Activated naive CD4-positive, alpha-beta T cell treated with anti-CD3 and anti-CD28 coated beads, Interleukin-2, amount 50 U/mL, for 72 hours (primary cell): ENCODE data around the gene MPP7. TPM values are rescaled to one million over a fixed set of nuclear protein-coding genes. Genes with fewer than 3 reads are reported as not detected.

Experiments used
- ATAC-seq, 2 donors: fragments of 150-1000 bp; cut with Tn5 transposase; 2 replicates each; pipeline ENCODE4 v1.10.0; 2021; ENCODE audit warnings: mild to moderate bottlenecking in 2 of 2, moderate library complexity in 2 of 2
- DNase-seq, 2 donors: peaks; one replicate each; pipeline ENCODE4 v3.0.0; 2021 to 2022; ENCODE audit warnings: low spot score in 2 of 2
- H3K27ac Mint-ChIP-seq, 2 donors: one replicate each; pipeline ENCODE4 v1.8.0; 2022; ENCODE audit warnings: mild to moderate bottlenecking in 2 of 2, mixed read lengths in 2 of 2
- H3K36me3 Mint-ChIP-seq, 2 donors: one replicate each; pipeline ENCODE4 v1.8.0; 2022; ENCODE audit warnings: mixed read lengths in 2 of 2
- H3K9me3 Mint-ChIP-seq, 2 donors: one replicate each; pipeline ENCODE4 v1.8.0; 2022; ENCODE audit warnings: mixed read lengths in 2 of 2
- total RNA-seq, 2 donors: library from RNA; stranded (reverse); gene quantifications; one replicate each; pipeline ENCODE4 v1.2.3, GENCODE V29; 2022

The MPP7 gene
- total RNA-seq, 2 donors from 2014 or later: 13.2 to 24.4 TPM

DNA sequence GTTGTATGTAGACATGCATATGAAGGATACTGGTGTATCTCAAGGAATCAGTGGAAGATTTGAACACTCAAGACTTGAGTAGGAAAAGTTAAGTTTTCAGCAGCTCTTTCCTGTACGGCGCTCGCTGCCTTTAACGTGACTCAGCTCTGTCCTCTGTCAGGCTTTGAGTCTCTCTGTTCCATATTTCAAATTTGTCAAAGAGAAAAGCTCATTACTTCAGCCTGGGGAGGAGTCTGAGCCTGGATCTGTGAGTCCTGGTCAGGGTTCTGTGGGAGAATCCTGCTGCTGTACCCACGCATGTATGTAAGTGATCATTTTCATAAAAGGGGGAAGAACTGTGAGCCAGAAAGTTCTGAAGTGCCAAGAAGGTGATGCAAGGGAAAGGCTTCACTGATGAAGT is 13.8 kb upstream of the MPP7 start:
- H3K9me3 Mint-ChIP-seq: peaks cover 4 to 11% of the 10 kb centered on the region in 2 donors
- ATAC-seq (no peak), DNase-seq (no peak)
- H3K27ac Mint-ChIP-seq: peak overlapping the region in 1 of 2 donors; percentile 65
- H3K36me3 Mint-ChIP-seq: peaks cover 9% of the 10 kb centered on the region in 2 donors

DNA sequence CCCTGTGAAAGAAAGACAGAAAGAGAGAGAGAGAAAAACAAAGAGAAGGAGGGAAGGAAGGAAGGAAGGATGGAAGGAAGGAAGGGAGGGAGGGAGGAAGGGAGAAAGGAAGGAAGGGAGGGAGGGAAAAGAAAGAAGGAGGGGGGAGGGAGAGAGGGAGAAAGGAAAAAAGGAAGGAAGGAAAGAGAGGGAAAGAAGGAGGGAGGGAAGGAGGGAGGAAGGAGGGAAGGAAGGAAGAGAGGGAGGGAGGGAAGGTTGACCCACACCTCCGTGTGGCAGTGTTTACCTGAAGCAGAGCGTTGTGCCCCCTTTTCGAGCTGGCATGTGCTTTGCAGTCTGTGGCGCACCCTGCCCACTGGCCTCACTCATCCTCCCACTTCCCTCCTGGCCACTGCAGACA is 12.3 kb upstream of the MPP7 start:
- ATAC-seq (no peak), DNase-seq (no peak)
- Mint-ChIP-seq H3K9me3 (peaks cover 4 to 12% of the 10 kb centered on the region in 2 donors), H3K27ac (no peak overlapping the region), H3K36me3 (peaks cover 9% of the 10 kb centered on the region in 2 donors)

DNA sequence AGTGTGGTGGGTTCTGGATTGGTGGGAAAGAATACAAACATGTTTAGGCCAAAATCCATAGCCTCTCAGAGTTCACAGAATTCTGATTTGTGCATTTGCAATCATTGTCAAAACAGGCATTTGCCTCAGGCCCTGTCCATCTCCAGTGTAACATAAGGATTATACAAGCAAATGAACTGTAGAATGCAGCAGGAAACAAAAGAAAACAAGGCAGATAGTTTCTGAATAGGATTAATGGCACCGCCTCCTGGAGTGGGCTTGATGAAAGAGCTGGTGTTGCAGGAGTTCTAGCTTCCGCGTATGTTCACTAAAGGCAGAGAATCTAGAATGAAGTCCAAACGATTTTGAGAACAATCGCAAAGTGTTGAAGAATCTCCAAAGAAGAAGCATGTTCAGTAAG is 11.3 kb upstream of the MPP7 start:
- Mint-ChIP-seq H3K36me3 (peaks cover 9% of the 10 kb centered on the region in 2 donors), H3K9me3 (peaks cover 4 to 12% of the 10 kb centered on the region in 2 donors), H3K27ac (no peak overlapping the region)
- no peak for ATAC-seq
- no peak for DNase-seq

DNA sequence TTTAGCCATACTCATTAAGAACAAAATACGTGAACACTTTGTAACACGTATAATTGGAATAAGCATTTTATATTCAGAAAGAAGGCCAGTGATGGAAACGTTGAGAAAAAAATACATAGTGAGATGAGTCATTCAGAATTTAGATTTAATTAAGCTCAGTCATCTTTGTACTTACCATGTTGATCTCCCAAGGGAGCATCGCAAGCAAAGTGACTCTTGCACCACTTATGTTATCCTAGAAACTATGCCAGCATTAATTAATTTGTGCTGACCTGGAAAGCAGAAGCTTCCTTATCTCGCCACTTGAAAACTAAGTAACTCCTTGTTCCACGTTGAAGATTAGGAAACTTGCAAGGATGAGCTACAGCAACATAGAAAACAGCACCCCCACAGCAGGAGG is 9.7 kb upstream of the MPP7 start:
- DNase-seq (no peak), ATAC-seq (no peak)
- Mint-ChIP-seq H3K36me3 (peaks cover 9% of the 10 kb centered on the region in 2 donors), H3K9me3 (peaks cover 4 to 12% of the 10 kb centered on the region in 2 donors), H3K27ac (no peak overlapping the region)

DNA sequence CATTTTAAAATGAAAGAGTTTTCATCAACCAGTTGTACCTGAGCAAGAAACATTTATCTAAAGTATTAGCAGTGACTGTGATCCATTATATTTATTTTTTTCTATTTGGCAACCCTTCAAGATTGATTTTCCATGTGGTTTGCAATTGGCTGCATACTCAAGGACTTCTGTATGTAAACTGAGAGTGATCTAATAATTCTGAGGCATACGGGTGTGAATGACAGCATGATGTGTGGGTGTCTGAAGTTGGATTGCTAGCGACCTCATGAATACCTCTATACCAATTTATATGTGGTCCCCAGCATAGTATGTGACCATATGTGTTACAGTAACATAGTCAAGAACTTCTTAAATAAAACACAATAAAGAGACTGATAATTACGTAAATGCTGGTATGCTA is 8.2 kb upstream of the MPP7 start:
- peaks cover 4 to 12% of the 10 kb centered on the region in 2 donors for H3K9me3 Mint-ChIP-seq
- H3K36me3 Mint-ChIP-seq: peaks cover 9% of the 10 kb centered on the region in 2 donors
- DNase-seq: no peak
- ATAC-seq: no peak
- H3K27ac Mint-ChIP-seq: no peak overlapping the region

DNA sequence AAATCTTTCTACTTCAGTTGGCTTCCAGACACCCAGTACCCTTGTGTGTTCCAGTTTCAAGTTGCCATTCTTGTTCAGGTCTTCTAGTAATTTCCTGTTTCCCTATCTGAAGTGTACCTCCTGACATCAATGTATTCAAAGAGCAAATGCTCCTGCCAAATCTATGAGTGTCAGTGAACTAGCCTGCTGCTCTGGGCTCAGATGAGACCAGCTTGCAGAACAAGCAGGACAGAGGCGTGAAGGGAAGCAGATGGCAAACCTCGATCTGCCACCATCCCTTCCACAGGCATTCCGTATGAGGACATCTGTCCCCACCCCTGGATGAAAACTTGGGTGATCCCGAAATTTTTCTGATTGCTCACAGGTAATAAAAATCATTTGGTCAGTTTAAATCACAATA is 4.4 kb upstream of the MPP7 start:
- Mint-ChIP-seq H3K9me3 (peaks cover 3 to 7% of the 10 kb centered on the region in 2 donors), H3K36me3 (peaks cover 4% of the 10 kb centered on the region in 2 donors), H3K27ac (no peak overlapping the region)
- DNase-seq: no peak
- ATAC-seq: no peak

DNA sequence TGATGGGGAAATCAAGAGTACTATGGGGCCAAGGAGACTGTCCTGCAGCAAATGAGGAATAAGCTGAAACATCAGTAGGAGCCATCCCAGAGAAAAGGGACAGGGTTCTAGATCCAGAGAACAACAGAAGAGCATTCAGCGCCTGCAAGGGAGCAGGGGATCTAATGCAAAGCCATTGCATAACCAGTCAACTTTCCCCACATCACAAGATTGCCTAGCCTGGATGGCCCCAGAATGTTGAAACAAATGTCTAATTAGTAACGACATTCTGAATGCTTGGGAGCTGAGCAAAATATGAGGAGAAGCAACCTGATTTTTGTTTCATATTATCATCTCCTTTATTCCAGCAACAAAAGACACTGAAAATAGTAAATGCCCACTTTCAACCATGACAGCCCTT is 2.7 kb upstream of the MPP7 start:
- Mint-ChIP-seq H3K27ac (no peak overlapping the region), H3K9me3 (no peaks in the 10 kb centered on the region), H3K36me3 (no peaks in the 10 kb centered on the region)
- ATAC-seq (no peak), DNase-seq (no peak)

DNA sequence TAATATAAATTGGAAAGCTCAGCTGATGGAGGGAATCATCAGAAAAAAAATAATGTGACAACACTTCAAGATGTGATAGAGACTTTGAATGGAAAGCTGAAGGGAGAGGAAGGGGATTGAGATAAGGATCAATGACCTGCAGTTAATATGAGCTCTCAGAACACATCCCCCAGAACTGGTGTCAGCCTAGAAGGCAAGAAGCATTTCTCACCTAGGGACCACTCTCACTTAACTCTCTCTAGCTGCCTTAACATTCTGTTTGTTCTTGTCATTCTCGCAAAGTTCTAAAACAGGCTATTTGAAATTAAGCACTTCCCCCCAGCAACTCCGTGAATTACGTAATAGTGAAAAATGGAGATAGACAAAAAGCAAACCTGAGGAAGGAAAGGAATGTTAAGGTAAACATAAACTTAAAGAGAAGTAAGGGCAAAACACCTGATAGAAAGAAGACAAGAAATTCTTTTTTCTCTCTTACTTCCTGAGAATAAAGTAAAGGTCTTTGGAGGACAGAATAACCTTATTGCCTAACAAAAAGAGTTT is 1.2 kb upstream of the MPP7 start:
- Mint-ChIP-seq H3K9me3 (no peaks in the 10 kb centered on the region), H3K36me3 (no peaks in the 10 kb centered on the region), H3K27ac (peak overlapping the region in 1 of 2 donors; percentile 83)
- DNase-seq: no peak
- ATAC-seq: no peak

DNA sequence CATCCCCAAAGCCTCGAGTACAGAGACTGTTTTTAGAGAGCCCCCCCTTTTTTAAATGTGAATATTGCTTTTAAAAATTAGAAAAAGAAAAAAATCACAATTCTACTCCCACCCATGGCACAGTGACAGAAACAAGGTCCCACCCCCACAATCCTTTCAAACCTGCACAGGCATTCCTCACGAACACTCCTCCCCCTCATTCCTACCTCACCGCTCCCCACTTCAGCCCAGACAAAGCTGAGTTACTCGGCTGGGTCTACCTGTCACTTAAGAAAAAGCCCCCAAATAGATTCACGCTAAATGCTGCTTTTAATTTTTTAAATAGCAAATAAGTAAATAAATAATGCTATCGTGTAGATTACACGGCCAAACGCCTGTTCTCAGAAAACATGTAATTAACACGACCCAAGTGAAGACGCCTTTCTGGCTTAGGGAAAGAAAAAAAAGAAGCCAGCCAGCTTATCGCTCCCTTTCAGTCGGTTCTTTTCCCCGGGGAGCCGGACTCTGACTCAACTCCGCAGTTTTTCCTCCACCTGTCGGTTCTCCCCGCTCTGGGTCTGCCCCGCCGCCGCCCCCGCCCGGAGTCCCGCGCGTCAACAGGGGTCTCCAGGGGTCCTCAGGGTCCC is 739 bp downstream of the MPP7 start:
- DNase-seq (no peak), ATAC-seq (no peak)
- Mint-ChIP-seq H3K9me3 (no peaks in the 10 kb centered on the region), H3K36me3 (no peaks in the 10 kb centered on the region), H3K27ac (peak overlapping the region; percentile 7 to 75)

DNA sequence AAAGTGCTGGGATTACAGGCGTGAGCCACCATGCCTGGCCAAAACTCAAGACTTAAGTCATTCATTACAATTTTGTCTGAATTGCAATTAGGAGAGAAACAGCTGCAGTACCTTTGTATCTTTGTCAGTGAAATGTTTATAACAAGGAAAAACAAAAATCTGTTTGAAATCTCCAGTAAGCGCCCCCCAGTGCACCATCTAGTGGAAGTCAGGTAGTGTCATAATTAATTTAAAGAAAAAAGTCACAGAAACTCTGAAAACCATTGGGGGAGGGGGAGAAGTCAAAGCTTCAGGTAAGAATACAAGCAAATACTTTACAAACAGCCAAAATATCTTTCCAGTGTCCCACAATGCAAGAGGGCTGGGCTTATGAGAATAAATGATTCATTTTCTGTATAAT is 2.8 kb downstream of the MPP7 start:
- H3K27ac Mint-ChIP-seq: no peak overlapping the region
- ATAC-seq (no peak), DNase-seq (no peak)
- no peaks in the 10 kb centered on the region for H3K36me3 Mint-ChIP-seq
- H3K9me3 Mint-ChIP-seq: no peaks in the 10 kb centered on the region

DNA sequence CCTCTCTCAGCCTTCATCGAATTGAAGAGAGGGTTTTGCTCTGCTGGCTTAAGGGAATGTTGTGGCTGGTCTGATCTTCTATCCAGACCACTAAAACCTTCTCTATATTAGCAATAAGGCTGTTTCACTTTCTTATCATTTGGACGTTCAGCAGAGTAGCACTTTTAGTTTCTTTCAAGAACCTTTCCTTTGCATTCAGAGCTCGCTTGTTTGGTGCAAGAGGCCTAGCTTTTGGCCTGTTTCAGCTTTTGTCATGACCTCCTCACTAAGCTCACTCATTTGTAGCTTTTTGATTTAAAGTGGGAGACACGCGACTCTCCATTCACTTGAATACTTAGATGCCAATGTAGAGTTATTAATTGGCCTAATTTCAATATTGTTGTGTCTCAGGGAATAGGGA is 3.9 kb downstream of the MPP7 start:
- Mint-ChIP-seq H3K9me3 (no peaks in the 10 kb centered on the region), H3K36me3 (no peaks in the 10 kb centered on the region), H3K27ac (peak overlapping the region; percentile 61 to 70)
- no peak for ATAC-seq
- DNase-seq: peak in 1 of 2 donors; percentile 11

DNA sequence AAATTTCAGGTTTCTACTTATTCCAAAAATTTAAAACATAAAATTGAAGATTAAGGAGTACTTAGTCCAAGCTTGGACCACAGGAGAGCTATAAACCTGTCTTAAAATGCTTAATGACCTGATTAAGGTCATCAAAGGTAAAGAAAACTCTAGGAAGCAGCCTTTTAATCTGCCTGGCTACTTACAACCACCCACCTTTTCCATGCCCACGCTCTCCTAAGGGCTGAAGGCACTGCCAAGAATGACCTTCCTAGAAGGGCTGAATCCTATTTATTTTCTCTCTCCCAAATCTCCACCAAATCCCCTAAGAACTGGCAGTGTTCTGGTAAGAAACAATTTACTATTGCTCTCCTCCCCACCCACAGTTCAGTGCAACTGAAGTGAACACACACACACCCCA is 6.8 kb downstream of the MPP7 start:
- DNase-seq (no peak), ATAC-seq (no peak)
- H3K36me3 Mint-ChIP-seq: no peaks in the 10 kb centered on the region
- H3K9me3 Mint-ChIP-seq: no peaks in the 10 kb centered on the region
- H3K27ac Mint-ChIP-seq: no peak overlapping the region

DNA sequence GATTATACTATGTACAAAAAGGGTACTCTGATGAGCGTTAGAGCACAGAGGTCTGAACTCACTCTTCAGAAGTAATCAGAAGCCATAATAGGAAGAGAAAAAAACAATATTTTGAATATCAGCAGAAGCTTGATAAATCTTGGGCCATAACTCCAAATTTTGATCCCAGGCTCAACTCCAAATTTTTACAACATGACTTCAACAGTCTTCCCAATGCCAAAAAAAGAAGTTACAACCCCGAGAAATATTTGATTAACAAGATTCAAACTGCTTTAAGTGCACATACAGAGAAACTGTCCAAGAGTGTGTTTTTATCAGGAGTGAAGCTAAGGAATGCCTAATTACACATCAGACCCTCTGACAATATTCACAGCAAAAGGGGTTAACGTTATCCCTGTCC is 7.5 kb downstream of the MPP7 start:
- Mint-ChIP-seq H3K27ac (no peak overlapping the region), H3K9me3 (no peaks in the 10 kb centered on the region), H3K36me3 (no peaks in the 10 kb centered on the region)
- no peak for ATAC-seq
- no peak for DNase-seq

DNA sequence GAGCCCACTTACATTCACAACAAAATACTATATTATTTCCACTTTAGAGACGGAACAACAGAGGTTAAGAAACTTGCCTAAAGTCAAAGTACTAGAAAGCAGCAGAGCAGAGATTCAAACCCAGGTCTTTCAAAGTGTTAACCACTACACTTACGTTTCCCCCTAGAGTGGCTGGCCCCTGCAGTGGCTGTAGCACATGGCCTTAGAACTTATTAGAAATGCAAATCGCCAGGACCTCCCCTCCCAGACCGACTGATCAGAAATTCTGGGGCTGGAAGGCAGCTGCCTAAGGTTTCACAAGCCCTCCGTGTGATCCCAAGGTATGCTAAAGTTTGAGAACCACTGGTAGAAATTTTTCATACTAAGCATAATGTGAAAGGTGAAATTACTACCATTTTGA is 8.1 kb downstream of the MPP7 start:
- no peaks in the 10 kb centered on the region for H3K36me3 Mint-ChIP-seq
- H3K27ac Mint-ChIP-seq: no peak overlapping the region
- H3K9me3 Mint-ChIP-seq: no peaks in the 10 kb centered on the region
- no peak for ATAC-seq
- DNase-seq: no peak

DNA sequence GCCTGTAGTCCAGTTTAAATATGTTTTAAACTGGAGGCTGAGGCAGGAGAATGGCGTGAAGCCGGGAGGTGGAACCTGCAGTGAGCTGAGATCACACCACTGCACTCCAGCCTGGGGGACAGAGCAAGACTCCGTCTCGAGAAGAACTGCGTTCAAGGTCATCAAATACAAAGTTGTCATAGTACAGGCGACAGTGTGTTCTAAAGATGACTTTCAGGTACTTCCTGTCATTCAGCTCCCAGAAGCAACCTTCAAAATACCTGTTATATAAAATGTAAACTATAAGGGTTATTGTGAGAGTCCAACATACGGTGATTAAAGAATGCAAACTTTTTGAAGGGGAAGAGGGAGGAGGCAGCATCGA is 8.7 kb downstream of the MPP7 start:
- DNase-seq (no peak), ATAC-seq (no peak)
- Mint-ChIP-seq H3K9me3 (no peaks in the 10 kb centered on the region), H3K36me3 (no peaks in the 10 kb centered on the region), H3K27ac (peak overlapping the region; percentile 66 to 73)

DNA sequence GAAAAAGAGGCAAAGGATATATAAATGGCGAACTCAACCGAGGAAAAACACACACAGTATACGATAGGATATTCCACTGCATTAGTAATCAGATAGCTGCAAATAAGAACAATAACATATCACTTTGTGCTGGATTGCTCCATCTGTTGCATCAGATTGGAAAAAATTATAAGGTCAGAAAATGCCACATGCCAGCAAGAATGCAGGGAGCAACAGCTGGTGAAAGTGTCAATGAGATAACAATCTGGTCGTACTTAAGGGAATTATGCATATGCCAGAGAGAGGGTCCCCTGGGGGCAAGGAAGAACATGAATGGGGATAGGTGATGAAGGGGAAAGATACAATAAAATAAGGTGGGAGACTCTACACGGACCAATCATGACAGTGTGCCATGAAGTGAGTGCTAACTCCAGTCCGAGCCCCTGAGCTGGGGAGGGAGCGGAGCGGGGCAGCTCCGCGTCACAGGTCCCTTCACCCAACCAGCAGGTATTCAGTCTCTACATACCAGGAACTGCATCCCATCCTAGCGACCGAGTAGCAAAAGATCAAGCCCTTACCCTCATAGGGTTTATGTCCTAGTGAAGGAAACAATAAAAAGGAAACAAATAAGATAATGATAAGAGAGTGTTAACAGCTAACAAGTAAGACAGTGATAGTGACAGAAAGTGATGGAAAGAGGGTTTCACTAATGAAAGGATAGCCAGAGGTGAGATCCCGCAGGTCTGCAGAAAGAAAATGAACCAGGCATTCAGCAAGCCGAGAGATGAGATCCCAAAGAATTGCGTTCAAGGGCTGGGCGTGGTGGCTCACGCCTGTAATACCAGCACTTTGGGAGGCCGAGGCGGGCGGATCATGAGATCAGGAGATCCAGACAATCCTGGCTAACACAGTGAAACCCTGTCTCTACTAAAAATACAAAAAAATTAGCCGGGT is 9.4 kb downstream of the MPP7 start:
- H3K36me3 Mint-ChIP-seq: no peaks in the 10 kb centered on the region
- no peaks in the 10 kb centered on the region for H3K9me3 Mint-ChIP-seq
- peak overlapping the region; percentile 66 to 73 for H3K27ac Mint-ChIP-seq
- no peak for ATAC-seq
- no peak for DNase-seq

DNA sequence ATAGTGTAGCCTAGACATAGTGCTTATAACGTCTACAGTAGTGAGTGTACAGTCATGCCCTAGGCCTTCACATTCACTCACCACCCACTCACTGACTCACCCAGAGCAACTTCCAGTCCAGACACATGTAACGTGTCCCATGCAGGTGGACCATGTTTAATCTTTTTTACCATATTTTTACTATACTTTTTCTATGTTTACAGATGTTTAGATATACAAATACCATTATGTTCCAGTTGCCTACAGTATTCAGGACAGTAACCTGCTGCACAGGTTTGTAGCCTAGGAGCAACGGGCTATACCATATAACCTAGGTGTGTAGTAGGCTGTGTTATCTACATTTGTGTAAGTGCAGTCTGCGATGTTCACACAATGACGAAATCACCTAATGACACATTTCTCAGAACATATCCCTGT is 11.0 kb downstream of the MPP7 start:
- Mint-ChIP-seq H3K27ac (peak overlapping the region; percentile 66 to 81), H3K36me3 (no peaks in the 10 kb centered on the region), H3K9me3 (no peaks in the 10 kb centered on the region)
- DNase-seq (peak; percentile 41 to 61), ATAC-seq (peak; percentile 99 to 100)
